GM19035 (cell line): Measurements from ENCODE around the gene HMOX2.

Source experiments
- ATAC-seq: cut with Tn5 transposase; IDR thresholded peaks from one replicate; pipeline ENCODE4 v1.9.1; 2021; ENCODE audit not compliant: unreplicated experiment

Gene HMOX2

GRCh38 chr16:4500272-4500671 lies 24.1 kb downstream of the HMOX2 start:
- ATAC-seq, result no peak

- no peak for ATAC-seq
Observed at GRCh38 chr16:4501071-4501478, 24.9 kb downstream of the HMOX2 start.

GRCh38 chr16:4505356-4506147 lies 29.4 kb downstream of the HMOX2 start:
- peak; percentile 74 for ATAC-seq

GRCh38 chr16:4506450-4506849 lies 30.3 kb downstream of the HMOX2 start:
- no peak for ATAC-seq

- ATAC-seq, result no peak
Observed at GRCh38 chr16:4507588-4508345, 31.6 kb downstream of the HMOX2 start.

- no peak for ATAC-seq
Observed at GRCh38 chr16:4508806-4509205, 32.6 kb downstream of the HMOX2 start.

- ATAC-seq, result no peak
Observed at GRCh38 chr16:4509420-4509819, 33.2 kb downstream of the HMOX2 start.

GRCh38 chr16:4510131-4510530 lies 33.9 kb downstream of the HMOX2 start:
- no peak for ATAC-seq

GRCh38 chr16:4510747-4511426 lies 34.7 kb downstream of the HMOX2 start:
- no peak for ATAC-seq

- no peak for ATAC-seq
Observed at GRCh38 chr16:4511441-4512082, 35.4 kb downstream of the HMOX2 start.

GRCh38 chr16:4512473-4512872 lies 36.3 kb downstream of the HMOX2 start:
- no peak for ATAC-seq

- ATAC-seq, result no peak
Observed at GRCh38 chr16:4513086-4513860, 37.1 kb downstream of the HMOX2 start.

GRCh38 chr16:4513881-4514280 lies 37.7 kb downstream of the HMOX2 start:
- ATAC-seq, result no peak

GRCh38 chr16:4514606-4515005 lies 38.4 kb downstream of the HMOX2 start:
- no peak for ATAC-seq

- ATAC-seq, result no peak
Observed at GRCh38 chr16:4515611-4516233, 39.5 kb downstream of the HMOX2 start.

GRCh38 chr16:4517812-4518680 lies 41.8 kb downstream of the HMOX2 start:
- no peak for ATAC-seq

- ATAC-seq, result no peak
Observed at GRCh38 chr16:4519274-4520058, 43.3 kb downstream of the HMOX2 start.

- no peak for ATAC-seq
Observed at GRCh38 chr16:4520913-4521312, 44.7 kb downstream of the HMOX2 start.
